ENCODE data around the gene ZNF19. TPM values are rescaled to one million over a fixed set of nuclear protein-coding genes. Genes with fewer than 3 reads are reported as not detected.

ZNF19 gene
- total and polyA plus RNA-seq, 9 of the 15 experiments (the other 6 are each of a cell fraction or from before 2014, with no cell fraction given): 1.2 to 2.8 (median 1.8) TPM

DNA sequence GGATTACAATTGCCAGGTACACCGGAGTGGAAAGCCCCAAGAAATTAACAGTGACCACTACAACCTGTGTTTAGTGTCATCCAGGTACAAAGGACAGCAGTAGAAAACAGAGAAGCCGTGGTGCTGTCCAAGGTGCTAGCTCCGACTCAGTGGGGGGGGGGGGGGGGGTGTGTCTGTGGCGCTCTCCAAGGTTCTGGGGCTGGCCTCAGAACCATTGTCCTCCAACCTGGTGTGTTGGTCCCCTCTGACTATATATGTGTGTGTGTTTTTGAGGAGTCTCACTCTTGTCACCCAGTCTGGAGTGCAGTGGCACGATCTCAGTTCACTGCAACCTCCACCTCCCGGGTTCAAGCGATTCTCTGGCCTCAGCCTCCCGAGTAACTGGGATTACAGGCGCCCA is 21.3 kb downstream of the ZNF19 start (continued):
- TF ChIP-seq, protein P1, sequence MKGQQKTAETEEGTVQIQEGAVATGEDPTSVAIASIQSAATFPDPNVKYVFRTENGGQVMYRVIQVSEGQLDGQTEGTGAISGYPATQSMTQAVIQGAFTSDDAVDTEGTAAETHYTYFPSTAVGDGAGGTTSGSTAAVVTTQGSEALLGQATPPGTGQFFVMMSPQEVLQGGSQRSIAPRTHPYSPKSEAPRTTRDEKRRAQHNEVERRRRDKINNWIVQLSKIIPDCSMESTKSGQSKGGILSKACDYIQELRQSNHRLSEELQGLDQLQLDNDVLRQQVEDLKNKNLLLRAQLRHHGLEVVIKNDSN (CRISPR knock-in tag; IDR thresholded peaks at IDR 0.05): no peak
- no peak for TF ChIP-seq CEBPG (CRISPR knock-in tag; IDR thresholded peaks at IDR 0.05)
- TF ChIP-seq CEBPG (tag; conservative IDR thresholded peaks at IDR 0.05 in 1 of 2, IDR thresholded peaks at IDR 0.05 in 1 of 2): no peak
- no peak for TF ChIP-seq CEBPZ (IDR thresholded peaks at IDR 0.05; ENCODE audit: borderline replicate concordance, low read depth, low read length)
- TF ChIP-seq PBX2 (CRISPR knock-in tag; IDR thresholded peaks at IDR 0.05; ENCODE audit: low read depth): peak; percentile 68
- no peak for TF ChIP-seq PBX2 (tag; conservative IDR thresholded peaks at IDR 0.05; ENCODE audit: low read depth)
- no peak for TF ChIP-seq SNIP1 (IDR thresholded peaks at IDR 0.05; ENCODE audit: low read depth)
- TF ChIP-seq ARID4B (CRISPR knock-in tag; IDR thresholded peaks at IDR 0.05): peak; percentile 92
- no peak for TF ChIP-seq SAFB2 (IDR thresholded peaks at IDR 0.05; ENCODE audit: borderline replicate concordance, low read depth, low read length, severe bottlenecking)
- no peak for TF ChIP-seq STAT6 (CRISPR knock-in tag; IDR thresholded peaks at IDR 0.05)
- TF ChIP-seq JUND (IDR thresholded peaks at IDR 0.05; ENCODE audit: borderline replicate concordance, low read depth, low read length): no peak
- peak; percentile 29; the same call in 1 of the 3 replicates for TF ChIP-seq JUND (tag; IDR thresholded peaks at IDR 0.05; ENCODE audit: borderline replicate concordance, low read depth, low read length)
- no peak for TF ChIP-seq BHLHE40 (IDR thresholded peaks at IDR 0.05; ENCODE audit: low read length)
